SHP77 treated with DMSO at 0.1 percent for 48 hours (cell line): Measurements from ENCODE around the gene NUMBL.

ENCODE experiments used
- DNase-seq: peaks from one replicate; lab custom pipeline; 2025; lab: John Stamatoyannopoulos, UW

The NUMBL gene

GRCh38 chr19:40690693-40691420 lies 406 bp upstream of the NUMBL start:
- DNase-seq: peak; percentile 89

GRCh38 chr19:40689339-40690049 lies 957 bp downstream of the NUMBL start:
- peak; percentile 16 for DNase-seq

- DNase-seq: no peak
Observed at GRCh38 chr19:40688987-40689338, 1.5 kb downstream of the NUMBL start.

- DNase-seq: no peak
Observed at GRCh38 chr19:40688309-40688708, 2.1 kb downstream of the NUMBL start.

GRCh38 chr19:40687525-40688016 lies 2.9 kb downstream of the NUMBL start:
- no peak for DNase-seq

- DNase-seq: no peak
Observed at GRCh38 chr19:40686882-40687524, 3.4 kb downstream of the NUMBL start.

GRCh38 chr19:40685563-40685962 lies 4.9 kb downstream of the NUMBL start:
- no peak for DNase-seq

GRCh38 chr19:40685016-40685526 lies 5.4 kb downstream of the NUMBL start:
- DNase-seq: no peak

- no peak for DNase-seq
Observed at GRCh38 chr19:40684280-40684679, 6.2 kb downstream of the NUMBL start.

GRCh38 chr19:40683437-40683836 lies 7.0 kb downstream of the NUMBL start:
- DNase-seq: no peak

GRCh38 chr19:40682431-40682964 lies 8.0 kb downstream of the NUMBL start:
- no peak for DNase-seq

- DNase-seq: no peak
Observed at GRCh38 chr19:40681039-40681438, 9.4 kb downstream of the NUMBL start.

- DNase-seq: no peak
Observed at GRCh38 chr19:40677156-40677555, 13.3 kb downstream of the NUMBL start.

GRCh38 chr19:40674291-40674690 lies 16.2 kb downstream of the NUMBL start:
- DNase-seq: no peak

GRCh38 chr19:40673397-40673796 lies 17.1 kb downstream of the NUMBL start:
- no peak for DNase-seq

- no peak for DNase-seq
Observed at GRCh38 chr19:40672573-40673299, 17.7 kb downstream of the NUMBL start.

GRCh38 chr19:40672038-40672437 lies 18.4 kb downstream of the NUMBL start:
- no peak for DNase-seq

- DNase-seq: no peak
Observed at GRCh38 chr19:40671404-40671803, 19.0 kb downstream of the NUMBL start.

GRCh38 chr19:40668991-40669614 lies 21.3 kb downstream of the NUMBL start:
- no peak for DNase-seq

GRCh38 chr19:40667602-40668001 lies 22.8 kb downstream of the NUMBL start:
- no peak for DNase-seq

- DNase-seq: no peak
Observed at GRCh38 chr19:40666803-40667438, 23.5 kb downstream of the NUMBL start.
